ENCODE measurements around the gene NGFR.
"Not testable (repeated sequence)": the region's sequence is repeated elsewhere in the genome, so short reads cannot be mapped to it uniquely, and the experiment has no call there.

The NGFR gene

DNA sequence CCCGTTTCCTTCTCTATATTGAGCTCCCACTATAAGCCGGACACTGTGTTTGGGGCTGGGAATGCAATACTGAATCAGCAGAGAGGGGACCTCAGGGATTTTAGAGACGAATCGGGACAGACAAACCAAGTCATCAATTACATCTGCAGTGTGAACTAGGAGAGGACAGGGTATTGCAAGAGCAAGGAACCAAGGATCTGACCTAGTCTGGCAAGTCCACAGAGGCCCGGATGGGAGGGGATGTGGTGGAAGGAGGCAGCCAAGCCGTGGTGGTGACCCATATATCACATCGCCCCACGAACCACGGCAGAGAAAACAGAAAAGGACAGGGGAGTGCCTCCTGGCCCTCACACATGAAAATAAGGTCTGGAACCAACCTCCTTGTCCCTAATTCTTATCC is 52.5 kb downstream of the NGFR start:
- DNase-seq: no peak

- no peak for DNase-seq
Observed at GRCh38 chr17:49548051-49548505, 53.0 kb downstream of the NGFR start.

DNA sequence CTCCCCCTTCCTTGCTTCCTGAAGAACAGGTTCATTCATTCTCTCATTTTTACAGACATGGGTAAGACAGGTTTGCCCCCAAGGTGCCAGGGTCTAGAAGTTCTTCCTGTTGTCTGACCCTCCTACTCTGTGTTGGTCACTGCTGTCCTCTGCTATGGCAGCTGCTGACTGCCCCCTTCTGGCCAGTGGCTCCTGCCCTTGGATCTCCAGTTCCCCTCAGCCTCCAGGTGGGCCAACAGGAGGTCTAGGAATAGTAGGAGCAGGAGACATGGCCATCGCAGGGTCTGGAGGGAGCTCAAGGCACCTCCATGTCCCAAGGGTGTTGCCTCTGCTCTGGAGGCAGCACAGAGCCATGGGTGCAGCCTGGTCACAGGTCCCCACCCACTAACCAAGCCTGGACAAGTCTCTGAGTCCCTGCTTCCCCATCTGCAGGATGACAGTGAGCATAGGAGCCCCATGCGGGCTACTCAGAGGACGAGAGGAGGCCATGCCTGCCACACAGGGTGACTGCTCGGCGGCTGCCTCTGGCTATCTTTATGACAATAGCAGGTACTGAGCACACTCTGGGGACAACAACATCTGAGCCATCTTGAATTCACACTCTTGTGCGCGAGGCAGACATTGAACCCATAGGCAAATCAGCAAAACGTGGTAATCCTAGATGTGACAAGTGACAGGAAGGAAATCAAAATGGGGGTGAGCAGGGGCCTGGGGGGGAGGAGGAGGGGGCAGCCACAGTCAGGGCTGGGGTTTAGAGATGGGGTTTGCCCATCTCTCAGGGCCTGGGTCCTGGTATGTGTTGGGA is 53.6 kb downstream of the NGFR start:
- no peak for DNase-seq

- no peak for DNase-seq
Observed at GRCh38 chr17:49549311-49549605, 54.2 kb downstream of the NGFR start.

GRCh38 chr17:49549691-49550678 is 54.9 kb downstream of the NGFR start:
- no peak for DNase-seq

DNA sequence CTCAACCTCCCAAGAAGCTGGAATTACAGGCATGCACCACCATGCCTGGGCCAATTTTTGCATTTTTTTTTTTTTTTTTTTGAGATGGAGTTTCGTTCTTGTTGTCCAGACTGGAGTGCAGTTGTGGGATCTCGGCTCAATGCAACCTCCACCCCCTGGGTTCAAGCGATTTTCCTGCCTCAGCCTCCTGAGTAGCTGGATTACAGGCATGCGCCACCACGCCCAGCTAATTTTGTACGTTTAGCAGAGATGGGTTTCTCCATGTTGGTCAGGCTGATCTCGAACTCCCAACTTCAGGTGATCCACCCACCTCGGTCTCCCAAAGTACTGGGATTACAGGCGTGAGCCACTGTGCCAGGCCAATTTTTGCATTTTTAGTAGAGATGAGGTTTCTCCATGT is 55.7 kb downstream of the NGFR start:
- DNase-seq: not testable (repeated sequence)

DNA sequence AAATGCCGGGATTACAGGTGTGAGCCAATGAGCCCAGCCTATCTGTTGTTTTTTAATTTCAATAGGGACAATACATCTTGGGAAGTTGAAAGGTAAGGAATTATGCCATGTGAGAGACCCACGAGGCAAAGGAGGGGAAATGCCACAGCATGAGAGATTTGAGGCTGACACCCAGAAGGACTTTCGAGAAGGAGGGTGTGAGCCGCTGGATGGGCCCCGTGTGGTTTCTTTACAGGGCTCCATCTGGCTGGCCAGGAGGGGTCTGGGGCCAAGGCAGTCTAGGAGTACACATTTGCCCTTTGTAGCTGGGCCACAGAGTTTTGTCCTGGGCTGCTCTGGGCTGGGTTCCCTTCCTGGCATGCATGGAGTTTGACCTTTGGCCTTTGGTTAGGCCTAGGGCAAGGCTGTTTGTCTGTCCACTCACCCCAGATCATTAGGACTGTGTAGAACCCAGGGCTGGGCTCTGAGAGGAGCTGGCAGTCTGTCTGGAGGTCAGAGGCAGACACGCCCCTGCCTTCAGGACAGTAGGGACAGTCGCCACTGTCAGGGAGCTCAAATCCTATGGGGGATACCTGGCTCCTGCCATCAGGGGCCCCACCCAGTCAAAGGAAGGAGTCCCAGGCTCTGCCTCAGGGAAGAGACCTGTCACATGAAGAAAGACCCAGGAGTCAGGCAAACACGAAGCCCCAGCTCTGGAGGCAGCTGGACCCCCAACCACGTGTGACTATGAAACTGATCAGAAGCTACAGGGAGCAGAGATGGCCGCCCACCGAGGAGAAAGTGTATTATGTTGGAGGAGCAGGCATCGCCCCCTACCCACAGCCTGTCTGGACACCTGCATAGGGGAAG is 56.4 kb downstream of the NGFR start:
- DNase-seq: no peak

GRCh38 chr17:49552070-49552751 is 57.1 kb downstream of the NGFR start:
- no peak for DNase-seq

DNA sequence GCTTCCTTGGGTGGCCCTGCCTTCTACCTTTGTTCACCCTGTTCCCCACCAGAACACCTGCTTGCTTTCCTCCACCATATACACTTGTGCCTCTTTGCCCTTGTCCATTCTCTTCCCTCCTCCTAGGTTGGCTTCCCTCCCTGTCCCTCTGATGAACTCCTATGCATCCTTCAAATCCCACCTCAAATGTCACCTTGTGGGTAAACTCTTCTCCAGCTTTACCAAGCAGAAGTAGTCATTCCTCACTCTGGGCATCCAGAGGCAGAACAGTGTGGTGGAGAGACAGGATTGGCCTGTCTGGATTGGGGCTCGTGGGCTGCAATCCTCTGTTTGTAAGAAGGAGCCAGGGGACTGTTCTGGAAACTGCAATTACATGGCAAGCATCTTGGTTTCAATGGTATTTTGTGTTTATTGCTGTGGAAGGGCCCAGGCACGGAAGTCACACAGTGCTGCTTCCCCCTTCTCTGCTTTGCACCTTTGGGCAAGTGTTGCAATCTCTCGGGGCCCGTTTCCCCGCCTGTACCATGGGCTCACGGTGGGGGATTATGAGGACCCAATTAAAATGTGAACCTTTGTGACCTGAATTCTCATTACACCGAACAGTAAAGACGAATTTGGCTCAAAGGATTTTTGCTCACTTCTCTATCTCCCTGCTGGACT is 58.7 kb downstream of the NGFR start:
- DNase-seq: no peak

GRCh38 chr17:49554694-49555494 is 59.8 kb downstream of the NGFR start:
- DNase-seq: no peak

DNA sequence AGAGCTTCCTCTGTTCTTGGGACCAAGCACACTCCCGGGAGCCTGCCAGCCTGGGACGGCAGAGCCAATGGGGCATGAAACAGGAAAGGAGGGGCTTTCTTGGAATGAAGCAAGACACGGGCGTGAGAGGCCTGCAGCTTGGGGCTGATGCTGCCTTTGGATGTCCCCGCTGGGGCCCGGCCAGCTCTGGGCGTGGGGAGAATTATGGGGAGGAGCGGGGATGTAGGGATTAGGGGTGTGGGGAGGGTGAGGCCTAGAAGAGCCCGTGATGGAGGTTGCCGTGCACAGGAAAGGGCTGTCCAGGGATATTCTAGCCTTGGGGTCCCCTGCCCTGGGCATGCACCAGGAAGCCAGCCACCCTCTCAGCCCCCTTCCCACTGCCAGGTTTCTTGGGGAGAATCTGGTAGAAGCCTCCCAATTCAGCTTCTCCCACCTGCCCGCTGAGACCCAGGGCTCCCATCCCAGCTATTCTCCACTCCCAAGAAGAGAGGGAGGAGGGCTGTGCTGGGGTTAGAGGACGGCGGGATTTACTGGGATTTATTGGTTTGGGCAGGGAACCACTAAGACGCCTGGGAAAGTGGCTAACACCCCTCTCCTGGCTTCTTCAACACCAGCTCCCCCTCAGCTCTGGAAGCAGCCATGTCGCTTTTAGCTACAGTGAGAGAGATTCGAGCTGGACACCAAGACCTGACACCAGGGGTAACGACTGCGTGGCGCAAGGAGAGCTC is 60.6 kb downstream of the NGFR start:
- no peak for DNase-seq

- peak; percentile 42 for DNase-seq
Observed at GRCh38 chr17:49556223-49556943, 61.3 kb downstream of the NGFR start.

- no peak for DNase-seq
Observed at GRCh38 chr17:49557312-49558024, 62.4 kb downstream of the NGFR start.
